Measurements from ENCODE around the gene NQO1.

DNA sequence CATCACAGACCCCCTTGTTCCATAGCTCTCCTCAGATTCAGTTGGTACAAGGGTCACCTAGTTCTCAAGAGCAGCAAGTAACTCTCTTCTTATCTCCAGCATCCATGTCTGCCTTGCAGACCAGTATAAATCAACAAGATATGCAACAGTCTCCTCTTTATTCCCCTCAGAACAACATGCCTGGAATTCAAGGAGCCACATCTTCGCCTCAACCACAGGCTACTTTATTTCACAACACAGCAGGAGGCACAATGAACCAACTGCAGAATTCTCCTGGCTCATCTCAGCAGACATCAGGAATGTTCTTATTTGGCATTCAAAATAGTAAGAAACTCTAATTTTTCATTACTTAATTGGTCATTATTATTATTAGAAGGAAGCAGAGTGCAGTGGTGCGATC, 32.4 kb downstream of the NQO1 start:
- TF ChIP-seq, protein P1, sequence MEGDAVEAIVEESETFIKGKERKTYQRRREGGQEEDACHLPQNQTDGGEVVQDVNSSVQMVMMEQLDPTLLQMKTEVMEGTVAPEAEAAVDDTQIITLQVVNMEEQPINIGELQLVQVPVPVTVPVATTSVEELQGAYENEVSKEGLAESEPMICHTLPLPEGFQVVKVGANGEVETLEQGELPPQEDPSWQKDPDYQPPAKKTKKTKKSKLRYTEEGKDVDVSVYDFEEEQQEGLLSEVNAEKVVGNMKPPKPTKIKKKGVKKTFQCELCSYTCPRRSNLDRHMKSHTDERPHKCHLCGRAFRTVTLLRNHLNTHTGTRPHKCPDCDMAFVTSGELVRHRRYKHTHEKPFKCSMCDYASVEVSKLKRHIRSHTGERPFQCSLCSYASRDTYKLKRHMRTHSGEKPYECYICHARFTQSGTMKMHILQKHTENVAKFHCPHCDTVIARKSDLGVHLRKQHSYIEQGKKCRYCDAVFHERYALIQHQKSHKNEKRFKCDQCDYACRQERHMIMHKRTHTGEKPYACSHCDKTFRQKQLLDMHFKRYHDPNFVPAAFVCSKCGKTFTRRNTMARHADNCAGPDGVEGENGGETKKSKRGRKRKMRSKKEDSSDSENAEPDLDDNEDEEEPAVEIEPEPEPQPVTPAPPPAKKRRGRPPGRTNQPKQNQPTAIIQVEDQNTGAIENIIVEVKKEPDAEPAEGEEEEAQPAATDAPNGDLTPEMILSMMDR (IDR thresholded peaks at IDR 0.05; ENCODE audit: insufficient read depth, low read length) = no peak
- TF ChIP-seq POLR2AphosphoS5 (IDR thresholded peaks at IDR 0.05; ENCODE audit: low read depth) (no peak), GABPA (IDR thresholded peaks at IDR 0.05; ENCODE audit: low read depth) (no peak), SPI1 (IDR thresholded peaks at IDR 0.05; ENCODE audit: borderline replicate concordance, low read depth) (no peak)
- TF ChIP-seq, protein P2, sequence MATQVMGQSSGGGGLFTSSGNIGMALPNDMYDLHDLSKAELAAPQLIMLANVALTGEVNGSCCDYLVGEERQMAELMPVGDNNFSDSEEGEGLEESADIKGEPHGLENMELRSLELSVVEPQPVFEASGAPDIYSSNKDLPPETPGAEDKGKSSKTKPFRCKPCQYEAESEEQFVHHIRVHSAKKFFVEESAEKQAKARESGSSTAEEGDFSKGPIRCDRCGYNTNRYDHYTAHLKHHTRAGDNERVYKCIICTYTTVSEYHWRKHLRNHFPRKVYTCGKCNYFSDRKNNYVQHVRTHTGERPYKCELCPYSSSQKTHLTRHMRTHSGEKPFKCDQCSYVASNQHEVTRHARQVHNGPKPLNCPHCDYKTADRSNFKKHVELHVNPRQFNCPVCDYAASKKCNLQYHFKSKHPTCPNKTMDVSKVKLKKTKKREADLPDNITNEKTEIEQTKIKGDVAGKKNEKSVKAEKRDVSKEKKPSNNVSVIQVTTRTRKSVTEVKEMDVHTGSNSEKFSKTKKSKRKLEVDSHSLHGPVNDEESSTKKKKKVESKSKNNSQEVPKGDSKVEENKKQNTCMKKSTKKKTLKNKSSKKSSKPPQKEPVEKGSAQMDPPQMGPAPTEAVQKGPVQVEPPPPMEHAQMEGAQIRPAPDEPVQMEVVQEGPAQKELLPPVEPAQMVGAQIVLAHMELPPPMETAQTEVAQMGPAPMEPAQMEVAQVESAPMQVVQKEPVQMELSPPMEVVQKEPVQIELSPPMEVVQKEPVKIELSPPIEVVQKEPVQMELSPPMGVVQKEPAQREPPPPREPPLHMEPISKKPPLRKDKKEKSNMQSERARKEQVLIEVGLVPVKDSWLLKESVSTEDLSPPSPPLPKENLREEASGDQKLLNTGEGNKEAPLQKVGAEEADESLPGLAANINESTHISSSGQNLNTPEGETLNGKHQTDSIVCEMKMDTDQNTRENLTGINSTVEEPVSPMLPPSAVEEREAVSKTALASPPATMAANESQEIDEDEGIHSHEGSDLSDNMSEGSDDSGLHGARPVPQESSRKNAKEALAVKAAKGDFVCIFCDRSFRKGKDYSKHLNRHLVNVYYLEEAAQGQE (IDR thresholded peaks at IDR 0.05; ENCODE audit: insufficient replicate concordance, low read depth) = no peak
